Right lobe of liver (tissue), 4 donors: ENCODE results near the gene CALML4.

Experiments used
- CTCF ChIP-seq, 4 donors: fragments of 200-600 bp in 3 of 4; fragments of 450-650 bp in 1 of 4; IDR thresholded peaks; one replicate each; pipeline versions ENCODE4 v1.5.1 to v1.8.0; 2016 to 2022; ENCODE audit warnings: antibody characterized with exemption in 4 of 4, mild to moderate bottlenecking in 2 of 4
- POLR2A ChIP-seq: fragments of 450-650 bp; IDR thresholded peaks from one replicate; pipeline ENCODE4 v1.6.1; 2017; ENCODE audit warnings: antibody characterized with exemption, mild to moderate bottlenecking
- donor health status: DM: no; HTN: no; CAD: no.
- donor health status: DM: no; HTN: no; CAD: no.
- donor health status: DM: no; HTN: yes; CAD: no.

- peak; percentile 67 to 81 (median 76) for TF ChIP-seq CTCF (IDR thresholded peaks at IDR 0.05)
- no peak for TF ChIP-seq POLR2A
Measured at GRCh38 chr15:68210821-68211655, 5.9 kb upstream of the CALML4 start.
